HUES48 (cell line): ENCODE results near the gene MIA2.

ENCODE experiments used
- H3K27ac ChIP-seq: one replicate; pipeline ENCODE4 v1.7.0; 2013; ENCODE audit warnings: low read depth, low read length, inconsistent platforms
- H3K27me3 ChIP-seq: 2 replicates; pipeline ENCODE4 v1.6.1; 2013; ENCODE audit warnings: mild to moderate bottlenecking, low read length; ENCODE audit not compliant: control insufficient read depth, insufficient read depth
- H3K36me3 ChIP-seq: 2 replicates; pipeline ENCODE4 v1.6.1; 2013; ENCODE audit warnings: low read length; ENCODE audit not compliant: control insufficient read depth, insufficient read depth
- H3K4me1 ChIP-seq: 2 replicates; pipeline ENCODE4 v1.6.1; 2013; ENCODE audit warnings: mild to moderate bottlenecking, low read length; ENCODE audit not compliant: control insufficient read depth, insufficient read depth
- H3K4me3 ChIP-seq: 2 replicates; pipeline ENCODE4 v1.5.1; 2013; ENCODE audit warnings: mild to moderate bottlenecking, low read depth, low read length
- H3K9ac ChIP-seq: 2 replicates; pipeline ENCODE4 v1.6.1; 2013; ENCODE audit warnings: mild to moderate bottlenecking, low read depth, low read length, moderate library complexity
- H3K9me3 ChIP-seq: 2 replicates; pipeline ENCODE4 v1.6.1; 2013; ENCODE audit warnings: low read length; ENCODE audit not compliant: control insufficient read depth, insufficient read depth

MIA2 gene

GRCh38 chr14:39434401-39434800, 200.7 kb downstream of the MIA2 start:
- Histone ChIP-seq H3K27ac (no peak overlapping the region), H3K4me3 (no peak overlapping the region), H3K9me3 (no peaks in the 10 kb centered on the region), H3K27me3 (no peaks in the 10 kb centered on the region), H3K9ac (no peak overlapping the region), H3K36me3 (no peaks in the 10 kb centered on the region), H3K4me1 (peaks cover 8% of the 10 kb centered on the region)

- Histone ChIP-seq H3K36me3 (no peaks in the 10 kb centered on the region), H3K27me3 (no peaks in the 10 kb centered on the region), H3K4me3 (no peak overlapping the region), H3K9ac (no peak overlapping the region), H3K4me1 (peaks cover 7% of the 10 kb centered on the region), H3K27ac (no peak overlapping the region), H3K9me3 (no peaks in the 10 kb centered on the region)
Observed at GRCh38 chr14:39435241-39435640, 201.5 kb downstream of the MIA2 start.
